ENCODE results near the gene HS3ST5. TPM values are rescaled to one million over a fixed set of nuclear protein-coding genes. Genes with fewer than 3 reads are reported as not detected.

HS3ST5 gene
- total RNA-seq, 3 donors from 2014 or later = not detected

GRCh38 chr6:114075777-114076176 lies 267.0 kb downstream of the HS3ST5 start:
- TF ChIP-seq CTCF (IDR thresholded peaks at IDR 0.05) (no peak), POLR2A (IDR thresholded peaks at IDR 0.05) (no peak), POLR2AphosphoS5 (IDR thresholded peaks at IDR 0.05) (no peak)
- Histone ChIP-seq H3K36me3 (no peaks in the 10 kb centered on the region), H3K4me1 (no peaks in the 10 kb centered on the region), H3K27me3 (no peaks in the 10 kb centered on the region), H3K27ac (no peak overlapping the region), H3K9me3 (no peaks in the 10 kb centered on the region), H3K4me3 (no peak overlapping the region)
- no peak for DNase-seq (ENCODE audit: low spot score in 2 of 2)
- intact Hi-C loops (cut with DNase I; ENCODE audit: low total_unique reads) = no loop called here

- no peak for DNase-seq (ENCODE audit: low spot score in 2 of 2)
- no peaks in the 10 kb centered on the region for H3K9me3 ChIP-seq
- intact Hi-C loops (cut with DNase I; ENCODE audit: low total_unique reads) = no loop called here
- H3K27me3 ChIP-seq = no peaks in the 10 kb centered on the region
- H3K27ac ChIP-seq = no peak overlapping the region
- H3K4me3 ChIP-seq = no peak overlapping the region
- H3K36me3 ChIP-seq = no peaks in the 10 kb centered on the region
- H3K4me1 ChIP-seq = no peaks in the 10 kb centered on the region
- TF ChIP-seq CTCF (IDR thresholded peaks at IDR 0.05) (no peak), POLR2A (IDR thresholded peaks at IDR 0.05) (no peak), POLR2AphosphoS5 (IDR thresholded peaks at IDR 0.05) (no peak)
Observed at GRCh38 chr6:114075300-114075699, 267.5 kb downstream of the HS3ST5 start.

GRCh38 chr6:114068771-114069170 lies 274.1 kb downstream of the HS3ST5 start:
- Histone ChIP-seq H3K4me1 (no peaks in the 10 kb centered on the region), H3K9me3 (no peaks in the 10 kb centered on the region), H3K27ac (no peak overlapping the region), H3K27me3 (no peaks in the 10 kb centered on the region), H3K36me3 (no peaks in the 10 kb centered on the region), H3K4me3 (no peak overlapping the region)
- intact Hi-C loops (cut with DNase I; ENCODE audit: low total_unique reads) = loop anchor here (5.0 kb wide), 1 partner anchor 946 kb away; no protein-coding TSS in a partner anchor
- no peak for TF ChIP-seq POLR2A (IDR thresholded peaks at IDR 0.05)
- no peak for DNase-seq (ENCODE audit: low spot score in 2 of 2)

- intact Hi-C loops (cut with DNase I; ENCODE audit: low total_unique reads) = loop anchor here (5.0 kb wide), 1 partner anchor 946 kb away; no protein-coding TSS in a partner anchor
- Histone ChIP-seq H3K27me3 (no peaks in the 10 kb centered on the region), H3K4me1 (no peaks in the 10 kb centered on the region), H3K9me3 (no peaks in the 10 kb centered on the region), H3K36me3 (no peaks in the 10 kb centered on the region), H3K27ac (no peak overlapping the region), H3K4me3 (no peak overlapping the region)
- TF ChIP-seq CTCF (IDR thresholded peaks at IDR 0.05) (no peak), POLR2AphosphoS5 (IDR thresholded peaks at IDR 0.05) (no peak), POLR2A (IDR thresholded peaks at IDR 0.05) (no peak)
- DNase-seq (ENCODE audit: low spot score in 2 of 2) = no peak
Observed at GRCh38 chr6:114068116-114068515, 274.7 kb downstream of the HS3ST5 start.

- Histone ChIP-seq H3K4me1 (no peaks in the 10 kb centered on the region), H3K4me3 (no peak overlapping the region), H3K9me3 (no peaks in the 10 kb centered on the region), H3K27ac (no peak overlapping the region), H3K27me3 (no peaks in the 10 kb centered on the region), H3K36me3 (no peaks in the 10 kb centered on the region)
- TF ChIP-seq CTCF (IDR thresholded peaks at IDR 0.05) = no peak
- TF ChIP-seq POLR2A (IDR thresholded peaks at IDR 0.05) = no peak
- no peak for TF ChIP-seq POLR2AphosphoS5 (IDR thresholded peaks at IDR 0.05)
- intact Hi-C loops (cut with DNase I; ENCODE audit: low total_unique reads) = loop anchor here (5.0 kb wide), 1 partner anchor 943 kb away; no protein-coding TSS in a partner anchor
- no peak for DNase-seq (ENCODE audit: low spot score in 2 of 2)
Observed at GRCh38 chr6:114064862-114065261, 278.0 kb downstream of the HS3ST5 start.

- TF ChIP-seq POLR2AphosphoS5 (IDR thresholded peaks at IDR 0.05) = no peak
- TF ChIP-seq CTCF (IDR thresholded peaks at IDR 0.05) = no peak
- TF ChIP-seq POLR2A (IDR thresholded peaks at IDR 0.05) = no peak
- Histone ChIP-seq H3K4me3 (no peak overlapping the region), H3K27ac (no peak overlapping the region), H3K4me1 (no peaks in the 10 kb centered on the region), H3K36me3 (no peaks in the 10 kb centered on the region), H3K27me3 (no peaks in the 10 kb centered on the region), H3K9me3 (no peaks in the 10 kb centered on the region)
- intact Hi-C loops (cut with DNase I; ENCODE audit: low total_unique reads) = no loop called here
- no peak for DNase-seq (ENCODE audit: low spot score in 2 of 2)
Observed at GRCh38 chr6:114063956-114064355, 278.9 kb downstream of the HS3ST5 start.

All from breast epithelium (tissue), 4 donors.